ENCODE data around the gene DPEP1. TPM values are rescaled to one million over a fixed set of nuclear protein-coding genes. Genes with fewer than 3 reads are reported as not detected.
"Not testable (repeated sequence)": the region's sequence is repeated elsewhere in the genome, so short reads cannot be mapped to it uniquely, and the experiment has no call there.

Gene DPEP1
- total RNA-seq, 2 donors from 2014 or later = not detected

DNA sequence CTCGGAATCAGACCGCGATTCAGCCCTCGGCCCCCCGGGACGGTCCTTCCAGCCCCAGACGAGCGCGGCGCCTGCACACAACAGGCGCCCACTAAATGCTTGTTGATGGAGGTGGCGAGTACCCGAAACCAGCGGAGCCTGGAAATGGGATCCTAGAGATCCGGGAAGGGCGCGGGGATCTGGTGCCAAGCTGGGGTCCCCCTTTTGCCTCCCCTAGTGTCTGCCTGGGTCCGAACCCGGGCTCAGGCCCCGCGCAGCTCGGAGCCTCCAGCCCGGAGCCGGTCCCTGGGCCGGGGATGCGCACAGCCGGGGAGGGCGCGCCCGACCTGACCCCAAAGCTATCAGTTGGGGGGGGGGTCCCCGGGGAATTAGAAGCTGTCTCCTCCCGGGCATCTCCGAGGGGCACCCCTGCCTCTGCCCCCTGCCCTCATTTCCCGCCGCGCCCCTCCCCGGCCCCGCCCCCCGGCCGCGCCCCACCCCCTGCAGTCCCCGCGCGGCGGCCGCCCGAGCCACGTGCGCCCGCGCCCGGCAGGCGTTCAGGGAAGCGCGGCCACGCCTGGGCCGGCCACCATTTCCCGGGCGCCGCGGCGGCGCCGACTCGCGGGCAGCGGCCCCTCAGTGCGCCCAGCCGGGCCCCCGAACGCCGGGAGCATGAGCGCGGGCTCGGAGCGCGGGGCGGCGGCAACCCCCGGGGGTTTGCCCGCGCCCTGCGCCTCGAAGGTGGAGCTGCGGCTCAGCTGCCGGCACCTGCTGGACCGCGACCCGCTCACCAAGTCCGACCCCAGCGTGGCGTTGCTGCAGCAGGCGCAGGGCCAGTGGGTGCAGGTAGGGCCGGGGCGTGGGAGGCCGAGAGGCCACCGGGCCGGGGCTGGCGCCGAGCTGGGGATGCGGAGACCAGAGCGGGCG lies 37.9 kb upstream of the DPEP1 start, which contains the start of gene CPNE7:
Gene CPNE7 (plus strand): TSS at position 512 of the 906 bp plus-strand sequence. CDS start 140 bp downstream, at position 652.
- ATAC-seq (peak; percentile 5 to 17), DNase-seq (no peak)
- intact Hi-C loops (cut with DNase I) = no loop called here

DNA sequence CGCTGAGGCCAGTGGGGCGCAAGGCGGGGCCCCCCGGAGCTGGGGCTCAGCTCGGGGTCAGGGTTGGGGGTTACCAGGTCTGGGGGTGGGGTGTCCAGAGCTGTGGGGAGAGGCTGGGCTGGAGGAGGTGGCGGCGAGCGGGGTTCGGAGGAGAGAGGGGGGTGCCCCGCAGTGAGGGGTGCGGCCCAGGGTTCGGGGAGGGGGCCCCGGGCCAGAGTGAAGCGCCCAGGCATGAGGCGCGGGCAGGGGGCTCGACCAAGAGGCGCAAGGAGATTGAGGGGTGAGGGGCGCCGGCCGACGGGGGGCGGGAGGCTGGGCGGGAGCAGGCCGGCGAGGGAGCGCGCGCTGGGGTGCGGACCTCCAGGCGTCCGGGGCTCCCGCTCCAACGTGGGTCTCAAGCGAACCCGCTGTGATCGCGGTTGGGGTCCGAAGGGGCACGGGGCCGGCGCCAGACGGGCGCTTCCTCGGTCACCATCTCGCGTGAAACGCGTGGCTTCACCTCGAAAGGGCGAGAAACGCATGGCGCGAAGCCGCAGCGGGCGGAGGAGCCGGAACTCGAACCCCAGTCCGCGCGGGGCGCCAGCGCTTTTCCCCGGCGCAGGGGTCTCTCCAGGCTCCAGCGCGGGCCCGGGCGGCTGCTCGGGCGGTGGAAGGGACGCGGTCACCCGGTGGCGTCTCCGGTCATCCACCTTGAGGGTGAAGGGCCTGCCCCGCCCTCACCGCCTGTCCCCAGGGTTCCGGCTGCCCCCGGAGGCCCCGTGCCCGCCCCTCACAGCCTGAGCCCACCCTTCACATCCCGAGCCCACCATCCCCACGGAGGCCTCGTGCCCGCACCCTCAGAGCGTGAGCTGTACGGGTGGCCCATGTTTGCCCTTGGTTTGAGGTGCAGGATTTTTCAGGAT lies 37.0 kb upstream of the DPEP1 start:
- intact Hi-C loops (cut with DNase I) = no loop called here
- no peak for ATAC-seq
- DNase-seq = no peak

DNA sequence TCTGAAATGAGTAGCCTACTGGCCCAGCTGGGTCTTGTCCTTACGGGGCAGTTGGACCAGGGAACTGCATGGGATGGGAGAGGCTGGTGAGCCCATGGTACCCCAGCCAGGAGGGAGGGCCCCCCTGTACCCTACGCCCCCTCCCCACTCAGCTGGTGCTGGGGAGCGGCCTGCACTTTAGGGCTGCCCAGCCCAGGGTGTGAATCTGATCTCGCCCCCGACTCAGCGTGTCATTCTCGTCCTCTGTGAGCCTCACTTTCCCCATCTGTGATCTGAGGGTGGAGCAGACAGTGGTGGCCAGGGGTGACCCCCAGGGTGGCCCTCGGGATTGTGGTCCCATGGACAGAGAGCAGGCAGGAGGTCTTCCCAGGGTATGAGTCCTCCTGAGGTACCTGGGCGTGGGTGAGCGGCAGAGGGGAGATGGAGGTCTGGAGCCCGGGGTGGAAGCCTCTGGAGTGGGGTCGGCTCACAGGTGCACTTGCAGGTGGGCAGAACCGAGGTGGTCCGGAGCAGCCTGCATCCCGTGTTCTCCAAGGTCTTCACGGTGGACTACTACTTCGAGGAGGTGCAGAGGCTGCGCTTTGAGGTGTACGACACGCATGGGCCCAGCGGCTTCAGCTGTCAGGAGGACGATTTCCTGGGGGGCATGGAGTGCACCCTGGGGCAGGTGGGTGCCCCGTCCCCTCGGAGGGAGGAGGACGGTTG lies 36.2 kb upstream of the DPEP1 start:
- DNase-seq (no peak), ATAC-seq (no peak)
- intact Hi-C loops (cut with DNase I) = no loop called here

DNA sequence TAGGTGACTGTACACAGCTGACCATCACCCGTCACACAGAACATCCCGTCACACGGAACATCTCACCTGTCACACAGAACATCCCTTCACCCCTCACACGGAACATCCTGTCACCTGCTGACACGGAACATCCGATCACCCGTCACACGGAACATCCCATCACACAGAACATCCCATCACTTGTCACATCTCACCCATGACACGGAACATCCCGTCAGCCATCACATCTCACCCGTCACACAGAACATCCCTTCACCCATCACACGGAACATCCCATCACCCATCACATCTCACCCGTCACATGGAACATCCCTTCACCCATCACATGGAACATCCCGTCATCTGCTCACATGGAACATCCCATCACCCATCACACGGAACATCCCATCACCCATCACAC lies 34.1 kb upstream of the DPEP1 start:
- intact Hi-C loops (cut with DNase I) = no loop called here
- DNase-seq = no peak
- ATAC-seq = no peak

- ATAC-seq (peak in 1 of 2 donors; percentile 31), DNase-seq (no peak)
- intact Hi-C loops (cut with DNase I) = no loop called here
These were observed 32.3 kb upstream of the DPEP1 start for GRCh38 chr16:89581045-89581695.

DNA sequence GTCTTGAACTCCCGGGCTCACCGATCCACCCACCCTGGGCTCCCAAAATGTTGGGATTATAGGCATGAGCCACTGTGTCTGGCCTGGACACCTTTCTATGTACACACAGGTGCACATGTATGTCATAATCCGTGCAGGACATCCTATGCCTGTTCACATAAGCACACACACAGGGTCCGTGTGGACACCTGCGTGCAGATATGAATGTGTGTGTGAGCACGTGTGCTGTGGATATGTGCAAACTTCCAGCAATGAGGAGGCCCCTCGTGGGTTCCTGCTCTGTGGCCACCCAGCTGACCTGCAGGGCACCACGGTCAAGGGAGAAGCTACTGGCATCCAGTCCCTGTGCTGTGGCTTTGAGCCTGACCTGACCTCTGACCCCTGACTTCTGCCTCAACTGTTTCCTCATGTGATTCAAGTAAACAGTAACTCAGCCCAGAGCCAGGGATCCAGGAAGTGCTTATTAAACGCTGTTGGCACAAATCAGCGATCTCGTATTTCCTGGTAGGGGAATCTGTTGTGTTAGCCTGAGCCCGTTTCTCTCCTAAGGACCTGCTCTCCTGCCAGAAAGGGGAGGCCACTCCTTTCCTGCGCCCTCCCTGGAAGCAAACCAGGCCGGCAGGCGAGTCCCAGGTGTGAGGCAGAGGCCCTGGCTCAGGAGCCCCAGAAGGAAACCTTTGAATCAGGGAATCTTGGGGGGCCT lies 31.4 kb upstream of the DPEP1 start:
- ATAC-seq (no peak), DNase-seq (no peak)
- intact Hi-C loops (cut with DNase I) = no loop called here

- intact Hi-C loops (cut with DNase I) = no loop called here
These were observed 30.7 kb upstream of the DPEP1 start for GRCh38 chr16:89582614-89583196.

GRCh38 chr16:89583197-89583894 lies 30.1 kb upstream of the DPEP1 start:
- intact Hi-C loops (cut with DNase I) = no loop called here
- DNase-seq (no peak), ATAC-seq (peak in 1 of 2 donors; percentile 19)

More at GRCh38 chr16:89582614-89583196, 30.7 kb upstream of the DPEP1 start:
- ATAC-seq (no peak), DNase-seq (no peak)

GRCh38 chr16:89583895-89584644 lies 29.4 kb upstream of the DPEP1 start:
- ATAC-seq (no peak), DNase-seq (no peak)
- intact Hi-C loops (cut with DNase I) = no loop called here

- intact Hi-C loops (cut with DNase I) = no loop called here
- no peak for ATAC-seq
- no peak for DNase-seq
These were observed 28.5 kb upstream of the DPEP1 start for GRCh38 chr16:89584768-89585549.

DNA sequence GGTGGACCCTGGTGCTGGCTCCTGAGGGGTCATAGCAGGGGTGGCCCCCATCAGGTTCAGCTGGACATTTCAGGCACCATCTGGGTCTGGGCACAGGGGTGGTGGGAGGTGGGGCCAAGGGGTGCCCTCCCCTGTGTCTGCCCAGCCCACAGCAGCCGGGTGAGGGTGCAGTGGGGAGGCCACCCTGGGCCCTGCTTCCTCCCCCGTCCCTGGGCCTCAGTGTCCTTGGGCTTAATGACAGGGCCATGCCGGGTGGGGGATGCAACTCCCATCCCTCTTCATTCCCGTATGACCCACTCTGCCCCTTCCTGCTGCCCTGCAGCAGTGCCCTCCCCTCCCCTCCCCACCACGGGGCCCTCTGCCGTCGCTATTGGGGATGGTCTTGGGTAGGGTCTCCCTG lies 27.2 kb upstream of the DPEP1 start:
- no peak for DNase-seq
- ATAC-seq = no peak
- intact Hi-C loops (cut with DNase I) = no loop called here

DNA sequence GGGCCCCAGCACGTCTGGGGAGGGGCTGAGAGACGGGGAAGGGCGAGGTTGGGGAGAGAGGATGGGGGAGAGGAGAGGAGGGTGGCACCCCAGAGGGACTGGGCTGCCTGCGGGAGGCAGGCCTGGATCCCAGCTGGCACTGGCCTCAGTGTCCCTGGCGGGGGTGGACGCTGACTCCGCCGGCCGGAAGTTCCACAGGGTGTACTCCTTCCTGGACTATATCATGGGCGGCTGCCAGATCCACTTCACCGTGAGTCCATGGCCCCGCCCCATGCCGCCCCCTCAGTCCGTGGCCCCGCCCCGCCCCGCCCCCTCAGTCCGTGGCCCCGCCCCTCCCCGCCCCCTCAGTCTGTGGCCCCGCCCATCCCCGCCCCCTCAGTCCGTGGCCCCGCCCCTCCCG lies 26.6 kb upstream of the DPEP1 start:
- DNase-seq (peak; percentile 48), ATAC-seq (no peak)
- intact Hi-C loops (cut with DNase I) = no loop called here

- DNase-seq; intact Hi-C loops (cut with DNase I); ATAC-seq: not testable (repeated sequence)
These were observed 25.8 kb upstream of the DPEP1 start for GRCh38 chr16:89587676-89588075.

DNA sequence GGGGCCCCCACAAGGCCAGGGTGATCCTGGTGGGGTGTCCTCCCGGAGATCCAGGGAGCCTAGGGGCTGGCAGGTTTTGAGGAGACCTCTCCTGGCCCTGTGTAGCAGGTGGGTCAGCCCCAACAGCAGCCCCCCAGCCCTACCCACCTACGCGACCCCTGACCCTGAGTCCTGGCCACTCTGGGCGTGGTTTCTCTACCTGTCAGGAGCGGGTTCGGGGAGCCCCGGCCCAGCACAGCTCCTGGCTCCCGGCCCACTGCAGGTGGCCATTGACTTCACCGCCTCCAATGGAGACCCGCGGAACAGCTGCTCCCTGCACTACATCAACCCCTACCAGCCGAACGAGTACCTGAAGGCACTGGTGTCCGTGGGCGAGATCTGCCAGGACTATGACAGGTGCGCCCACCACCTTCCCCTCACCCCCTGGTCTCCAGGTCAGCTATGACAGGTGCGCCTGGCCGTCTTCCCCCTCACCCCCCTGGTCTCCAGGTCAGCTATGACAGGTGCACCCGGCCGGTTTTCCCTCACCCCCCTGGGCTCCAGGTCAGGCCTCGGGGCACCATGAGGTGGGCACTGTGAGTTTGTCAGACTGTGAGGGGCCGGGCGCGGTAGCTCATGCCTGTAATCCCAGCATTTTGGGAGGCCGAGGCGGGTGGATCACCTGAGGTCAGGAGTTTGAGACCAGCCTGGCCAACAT lies 24.9 kb upstream of the DPEP1 start:
- intact Hi-C loops (cut with DNase I) = no loop called here
- ATAC-seq (no peak), DNase-seq (peak; percentile 17)

DNA sequence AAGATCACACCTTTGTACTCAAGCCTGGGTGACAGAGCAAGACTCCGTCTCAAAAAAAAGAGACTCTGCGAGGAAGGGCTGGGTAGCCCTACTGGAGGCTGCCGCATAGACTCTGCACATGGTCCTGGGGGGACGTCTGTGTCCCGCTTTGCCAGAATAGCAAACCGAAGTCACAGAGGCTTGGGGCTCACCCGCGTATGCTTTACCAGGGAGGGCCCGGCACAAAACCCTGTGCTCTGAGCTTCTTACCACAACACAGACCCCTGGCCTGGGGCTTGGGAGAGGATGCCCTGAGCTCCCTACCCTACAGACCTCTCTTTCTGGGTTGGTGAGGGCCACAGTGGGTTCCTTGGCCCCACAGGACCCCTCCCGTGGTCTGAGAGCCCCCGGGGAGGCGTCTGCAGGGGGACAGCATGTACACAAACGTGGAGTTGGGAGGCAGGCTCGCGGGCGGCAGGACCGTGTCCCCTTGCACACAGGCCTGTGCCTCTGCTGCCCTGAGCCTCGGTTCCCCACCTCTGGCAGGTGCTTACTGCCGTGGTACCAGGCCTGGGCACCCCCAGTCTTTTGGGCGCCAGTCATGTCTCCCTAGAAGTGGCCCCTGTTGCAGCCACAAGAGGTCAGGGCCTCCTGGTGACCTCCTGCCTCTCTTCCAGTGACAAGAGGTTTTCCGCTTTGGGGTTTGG lies 24.1 kb upstream of the DPEP1 start:
- intact Hi-C loops (cut with DNase I) = no loop called here
- DNase-seq (peak; percentile 16), ATAC-seq (no peak)
